HEK293T (cell line): ENCODE results near the gene IGSF22.

Source experiments
- CTCF ChIA-PET: fragments of 350-600 bp; formaldehyde crosslinking; extraction: SDS; loops from one replicate; lab custom pipeline; 2021; ENCODE audit warnings: antibody characterized with exemption, inconsistent platforms; lab: Yijun Ruan, JAX
- POLR2A ChIA-PET: fragments of 350-600 bp; formaldehyde crosslinking; extraction: SDS; loops from one replicate; lab custom pipeline; 2020; ENCODE audit warnings: antibody characterized with exemption, inconsistent platforms; lab: Yijun Ruan, JAX
- DNase-seq: peaks from one replicate; pipeline ENCODE4 v3.0.0; 2012; ENCODE audit warnings: mixed read lengths; ENCODE audit errors: extremely low spot score
- ARNT ChIP-seq: fragments of 450-650 bp; IDR thresholded peaks from 2 replicates; pipeline ENCODE4 v1.6.1; 2017; ENCODE audit warnings: mild to moderate bottlenecking
- BHLHE40 ChIP-seq: fragments of 450-650 bp; IDR thresholded peaks from 2 replicates; pipeline ENCODE4 v1.6.1; 2016; ENCODE audit warnings: mild to moderate bottlenecking, moderate library complexity, borderline replicate concordance
- CTBP1 ChIP-seq: fragments of 450-650 bp; IDR thresholded peaks from 2 replicates; pipeline ENCODE4 v1.6.1; 2016; ENCODE audit warnings: borderline replicate concordance
- ELF4 ChIP-seq: fragments of 450-650 bp; IDR thresholded peaks from 2 replicates; pipeline ENCODE4 v1.6.1; 2017; ENCODE audit warnings: antibody characterized with exemption
- FOXA1 ChIP-seq: fragments of 450-650 bp; IDR thresholded peaks from 2 replicates; pipeline ENCODE4 v1.6.1; 2016; ENCODE audit warnings: mild to moderate bottlenecking
- FOXK2 ChIP-seq: fragments of 450-650 bp; IDR thresholded peaks from 2 replicates; pipeline ENCODE4 v1.6.1; 2016; ENCODE audit warnings: mild to moderate bottlenecking
- FOXM1 ChIP-seq: fragments of 450-650 bp; IDR thresholded peaks from 2 replicates; pipeline ENCODE4 v1.6.1; 2017; ENCODE audit warnings: mild to moderate bottlenecking, borderline replicate concordance
- HDGF ChIP-seq: fragments of 450-650 bp; IDR thresholded peaks from 2 replicates; pipeline ENCODE4 v1.6.1; 2017; ENCODE audit warnings: antibody characterized with exemption, borderline replicate concordance
- L3MBTL2 ChIP-seq: fragments of 450-650 bp; conservative IDR thresholded peaks from 2 replicates; pipeline ENCODE4 v1.6.1; 2016; ENCODE audit warnings: mild to moderate bottlenecking
- LEF1 ChIP-seq: fragments of 450-650 bp; IDR thresholded peaks from 2 replicates; pipeline ENCODE4 v1.6.1; 2017; ENCODE audit warnings: mild to moderate bottlenecking, borderline replicate concordance
- NFRKB ChIP-seq: fragments of 450-650 bp; IDR thresholded peaks from 2 replicates; pipeline ENCODE4 v1.6.1; 2016; ENCODE audit warnings: mild to moderate bottlenecking, moderate library complexity
- PKNOX1 ChIP-seq: fragments of 450-650 bp; IDR thresholded peaks from 2 replicates; pipeline ENCODE4 v1.6.1; 2016
- SP1 ChIP-seq: fragments of 450-650 bp; IDR thresholded peaks from 2 replicates; pipeline ENCODE4 v1.6.1; 2017
- SUZ12 ChIP-seq: fragments of 450-650 bp; IDR thresholded peaks from 2 replicates; pipeline ENCODE4 v1.6.1; 2016; ENCODE audit warnings: mild to moderate bottlenecking
- TARDBP ChIP-seq: fragments of 450-650 bp; IDR thresholded peaks from 2 replicates; pipeline ENCODE4 v1.6.1; 2016
- ZNF384 ChIP-seq: fragments of 450-650 bp; IDR thresholded peaks from 2 replicates; pipeline ENCODE4 v1.6.1; 2016

The IGSF22 gene

GRCh38 chr11:18700375-18700774 is 25.6 kb downstream of the IGSF22 start:
- ChIA-PET POLR2A (no interaction called here), CTCF (no interaction called here)
- DNase-seq = no peak
- TF ChIP-seq HDGF = no peak
- no peak for TF ChIP-seq PKNOX1
- no peak for TF ChIP-seq ARNT

- CTCF ChIA-PET = no interaction called here
These were observed 26.1 kb downstream of the IGSF22 start for GRCh38 chr11:18699848-18700261.

GRCh38 chr11:18699269-18699596 is 26.8 kb downstream of the IGSF22 start:
- DNase-seq = no peak
- POLR2A ChIA-PET = interaction anchor here (1.2 to 2.4 kb wide), 3 partner anchors 13 to 66 kb away, joined by 4 to 14 read pairs (median 8); partner anchors contain the start of gene SPTY2D1
- no peak for TF ChIP-seq SUZ12
- no peak for TF ChIP-seq HDGF
- no peak for TF ChIP-seq CTBP1
- no peak for TF ChIP-seq ELF4
- CTCF ChIA-PET = no interaction called here

More at GRCh38 chr11:18699848-18700261, 26.1 kb downstream of the IGSF22 start:
- POLR2A ChIA-PET = interaction anchor here (2.1 to 2.4 kb wide), 2 partner anchors 21 to 66 kb away, joined by 8 to 14 read pairs; partner anchors contain the start of gene SPTY2D1
- DNase-seq = no peak
- TF ChIP-seq FOXK2 (no peak), NFRKB (no peak), ARNT (no peak), HDGF (no peak), LEF1 (no peak), TARDBP (no peak), SUZ12 (no peak), ELF4 (no peak), PKNOX1 (no peak), ZNF384 (no peak)

GRCh38 chr11:18698341-18699268 is 27.4 kb downstream of the IGSF22 start, which contains the start of gene TMEM86A:
Gene TMEM86A, plus strand, starts transcription at chr11:18698779. Its CDS starts 108 bp downstream, at chr11:18698887.
- POLR2A ChIA-PET = interaction anchor here (0.8 to 2.4 kb wide), 4 partner anchors 14 to 65 kb away, joined by 3 to 14 read pairs (median 6); partner anchors contain the start of gene SPTY2D1
- CTCF ChIA-PET = no interaction called here
- TF ChIP-seq ZNF384 = no peak
- TF ChIP-seq CTBP1 = no peak
- TF ChIP-seq SP1 = no peak
- no peak for TF ChIP-seq TARDBP
- no peak for TF ChIP-seq FOXK2
- TF ChIP-seq ELF4 = no peak
- no peak for TF ChIP-seq FOXA1
- TF ChIP-seq HDGF = no peak
- TF ChIP-seq NFRKB = no peak
- no peak for TF ChIP-seq L3MBTL2
- TF ChIP-seq SUZ12 = no peak
- TF ChIP-seq BHLHE40 = no peak
- no peak for TF ChIP-seq PKNOX1
- TF ChIP-seq LEF1 = no peak
- TF ChIP-seq FOXM1 = no peak
- TF ChIP-seq ARNT = no peak
- peak; percentile 96 for DNase-seq

GRCh38 chr11:18697576-18697975 is 28.4 kb downstream of the IGSF22 start:
- ChIA-PET CTCF (no interaction called here), POLR2A (interaction anchor here (2.1 to 2.4 kb wide), 2 partner anchors 24 to 64 kb away, joined by 8 to 14 read pairs; partner anchors contain the start of gene SPTY2D1)
- DNase-seq = no peak

More at GRCh38 chr11:18697576-18697975, 28.4 kb downstream of the IGSF22 start:
- TF ChIP-seq ZNF384 (no peak), ARNT (no peak), FOXK2 (no peak), FOXM1 (no peak), HDGF (no peak), CTBP1 (no peak), TARDBP (no peak), ELF4 (no peak), SP1 (no peak), FOXA1 (no peak), L3MBTL2 (no peak), NFRKB (no peak), LEF1 (no peak), PKNOX1 (no peak), SUZ12 (no peak), BHLHE40 (no peak)
